ENCODE data around the gene DCAF17.
"Not testable (repeated sequence)": the region's sequence is repeated elsewhere in the genome, so short reads cannot be mapped to it uniquely, and the experiment has no call there.

The DCAF17 gene

DNA sequence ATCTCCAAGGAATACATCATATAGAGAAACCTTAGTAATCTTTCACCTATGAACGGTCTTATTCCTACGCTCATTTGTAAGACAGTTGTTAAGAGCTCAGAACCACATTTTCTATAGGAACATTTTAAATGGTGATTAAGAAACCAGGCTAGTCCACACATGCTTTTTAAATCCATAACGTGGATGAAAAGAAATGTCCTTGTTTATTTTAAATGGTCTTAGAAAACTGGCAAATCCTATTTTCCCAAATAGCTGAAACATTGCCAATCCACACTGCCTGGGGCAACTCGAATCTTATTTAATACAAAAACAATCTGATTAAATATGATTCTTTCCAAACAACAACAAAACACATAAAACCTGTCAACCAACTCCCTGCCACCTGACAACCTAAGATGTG, 23.9 kb upstream of the DCAF17 start:
- peaks cover 0 to 12% (median 4%) of the 10 kb centered on the region in 4 donors for H3K4me1 ChIP-seq
- H3K4me3 ChIP-seq, result no peak overlapping the region
- TF ChIP-seq, protein P1, sequence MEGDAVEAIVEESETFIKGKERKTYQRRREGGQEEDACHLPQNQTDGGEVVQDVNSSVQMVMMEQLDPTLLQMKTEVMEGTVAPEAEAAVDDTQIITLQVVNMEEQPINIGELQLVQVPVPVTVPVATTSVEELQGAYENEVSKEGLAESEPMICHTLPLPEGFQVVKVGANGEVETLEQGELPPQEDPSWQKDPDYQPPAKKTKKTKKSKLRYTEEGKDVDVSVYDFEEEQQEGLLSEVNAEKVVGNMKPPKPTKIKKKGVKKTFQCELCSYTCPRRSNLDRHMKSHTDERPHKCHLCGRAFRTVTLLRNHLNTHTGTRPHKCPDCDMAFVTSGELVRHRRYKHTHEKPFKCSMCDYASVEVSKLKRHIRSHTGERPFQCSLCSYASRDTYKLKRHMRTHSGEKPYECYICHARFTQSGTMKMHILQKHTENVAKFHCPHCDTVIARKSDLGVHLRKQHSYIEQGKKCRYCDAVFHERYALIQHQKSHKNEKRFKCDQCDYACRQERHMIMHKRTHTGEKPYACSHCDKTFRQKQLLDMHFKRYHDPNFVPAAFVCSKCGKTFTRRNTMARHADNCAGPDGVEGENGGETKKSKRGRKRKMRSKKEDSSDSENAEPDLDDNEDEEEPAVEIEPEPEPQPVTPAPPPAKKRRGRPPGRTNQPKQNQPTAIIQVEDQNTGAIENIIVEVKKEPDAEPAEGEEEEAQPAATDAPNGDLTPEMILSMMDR (IDR thresholded peaks at IDR 0.05), result no peak
- H3K9me3 ChIP-seq, result no peaks in the 10 kb centered on the region
- no peaks in the 10 kb centered on the region for H3K36me3 ChIP-seq
- DNase-seq, result no peak
- no peaks in the 10 kb centered on the region for H3K27me3 ChIP-seq
- H3K27ac ChIP-seq, result no peak overlapping the region
- intact Hi-C loops (cut with DNase I; ENCODE audit: low total_unique reads), result no loop called here

DNA sequence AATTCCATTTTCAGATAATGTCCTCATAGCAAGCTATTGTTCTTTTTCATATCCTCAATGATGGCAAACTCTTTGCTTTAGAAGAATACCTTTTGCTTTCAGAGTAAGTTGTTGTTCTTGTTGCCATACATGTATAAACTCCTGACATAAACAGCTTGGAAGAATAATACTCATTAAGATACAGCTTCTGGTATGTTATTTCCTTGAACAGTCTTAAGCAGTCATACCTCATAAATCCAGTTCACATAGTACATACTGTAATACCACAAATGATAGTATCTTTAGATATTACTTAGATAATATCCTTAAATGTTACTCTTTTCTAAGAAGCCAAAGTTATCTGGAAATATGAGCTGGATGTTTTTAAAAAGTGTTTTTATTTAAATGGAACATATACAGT, 23.4 kb upstream of the DCAF17 start:
- intact Hi-C loops (cut with DNase I; ENCODE audit: low total_unique reads), result no loop called here
- no peak overlapping the region for H3K27ac ChIP-seq

DNA sequence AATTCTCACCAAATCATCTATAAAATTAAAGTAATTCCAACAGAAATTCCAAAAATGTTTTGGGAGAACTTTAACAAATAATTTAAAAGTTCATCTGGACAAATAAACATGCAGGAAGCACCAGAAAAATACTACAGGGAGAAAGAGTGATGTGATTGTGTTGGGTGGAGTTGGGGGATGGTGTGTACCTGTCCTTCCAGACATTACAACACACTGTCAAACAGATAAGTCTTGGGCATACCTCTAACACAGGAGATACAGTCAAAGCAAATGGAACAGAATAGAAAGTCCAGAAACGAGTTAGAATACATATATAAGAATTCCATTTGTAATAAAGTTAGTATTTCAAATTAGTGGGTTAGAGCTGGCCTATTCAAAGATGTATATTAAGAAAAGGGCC, 22.8 kb upstream of the DCAF17 start:
- Histone ChIP-seq H3K4me1 (peaks cover 0 to 16% (median 4%) of the 10 kb centered on the region in 4 donors), H3K36me3 (no peaks in the 10 kb centered on the region), H3K9me3 (no peaks in the 10 kb centered on the region), H3K27ac (no peak overlapping the region), H3K4me3 (no peak overlapping the region), H3K27me3 (no peaks in the 10 kb centered on the region)
- no peak for DNase-seq
- TF ChIP-seq, protein P1 (IDR thresholded peaks at IDR 0.05), result no peak
- intact Hi-C loops (cut with DNase I; ENCODE audit: low total_unique reads), result no loop called here

More for the DNA sequence above, 23.4 kb upstream of the DCAF17 start:
- Histone ChIP-seq H3K4me1 (peaks cover 0 to 13% (median 4%) of the 10 kb centered on the region in 4 donors), H3K27me3 (no peaks in the 10 kb centered on the region), H3K9me3 (no peaks in the 10 kb centered on the region), H3K4me3 (no peak overlapping the region), H3K36me3 (no peaks in the 10 kb centered on the region)
- no peak for DNase-seq
- TF ChIP-seq, protein P1 (IDR thresholded peaks at IDR 0.05), result no peak

DNA sequence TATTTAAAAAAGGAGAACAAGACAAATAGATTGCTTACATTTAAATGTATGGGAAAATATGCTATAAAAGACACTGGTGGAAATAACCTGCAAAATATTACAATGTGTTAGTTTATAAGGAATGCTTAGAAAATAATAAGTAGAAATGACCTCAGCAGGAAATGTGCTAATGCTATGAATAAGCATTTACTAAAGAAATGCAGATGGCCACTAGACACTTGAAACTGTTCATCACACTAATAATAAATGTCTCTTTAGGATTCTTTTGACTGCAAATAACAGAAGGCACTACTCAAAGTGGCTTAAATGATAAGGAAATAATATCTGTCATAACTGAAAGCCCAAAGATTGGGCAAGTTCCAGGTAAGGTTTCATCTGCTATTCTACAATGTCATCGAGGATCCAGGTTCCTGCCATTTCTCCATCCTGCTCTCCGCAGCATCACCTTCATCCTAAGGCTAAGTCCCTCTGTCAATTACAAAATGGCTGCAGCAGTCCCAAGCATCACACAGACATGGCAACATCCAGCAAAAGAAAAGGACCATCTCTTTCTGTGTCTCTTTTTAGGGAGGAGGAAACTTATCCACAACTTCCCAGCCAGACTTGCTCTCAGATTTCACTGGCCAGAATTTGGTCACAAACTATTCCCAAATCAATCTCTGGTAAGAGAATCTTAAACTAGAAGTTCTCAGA, 22.1 kb upstream of the DCAF17 start:
- DNase-seq, result no peak

DNA sequence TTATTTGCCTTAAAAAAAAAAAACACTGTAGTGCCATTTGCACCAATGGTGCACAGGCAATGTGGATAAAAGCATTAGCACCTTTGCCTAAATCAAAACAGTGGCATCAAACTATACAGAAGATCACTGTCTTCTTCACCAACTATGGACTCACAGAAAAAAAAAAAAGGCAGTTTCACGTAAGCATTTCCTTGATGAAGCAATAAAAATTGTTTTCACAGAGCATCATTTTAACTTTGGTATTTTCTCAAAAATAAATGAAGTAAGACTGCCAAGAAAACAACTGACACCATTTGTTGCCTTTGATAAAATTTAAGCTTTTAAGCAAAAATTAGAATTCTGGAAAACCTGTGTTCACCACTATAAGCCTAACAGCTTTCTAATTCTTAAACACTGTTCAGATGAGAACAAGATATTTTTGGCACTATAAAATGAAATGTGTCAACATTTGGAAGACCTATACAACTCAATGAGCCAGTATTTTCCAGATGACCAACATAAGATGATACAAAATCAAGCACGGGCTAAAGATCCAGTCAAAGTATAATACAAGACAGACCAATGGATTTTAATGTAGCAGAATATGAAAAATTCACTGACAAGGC, 21.4 kb upstream of the DCAF17 start:
- Histone ChIP-seq H3K4me1 (peaks cover 0 to 16% (median 4%) of the 10 kb centered on the region in 4 donors), H3K36me3 (no peaks in the 10 kb centered on the region), H3K27me3 (no peaks in the 10 kb centered on the region), H3K27ac (no peak overlapping the region), H3K4me3 (no peak overlapping the region), H3K9me3 (no peaks in the 10 kb centered on the region)
- intact Hi-C loops (cut with DNase I; ENCODE audit: low total_unique reads), result no loop called here
- TF ChIP-seq, protein P1 (IDR thresholded peaks at IDR 0.05), result no peak
- DNase-seq, result no peak

More for the DNA sequence above, 22.1 kb upstream of the DCAF17 start:
- Histone ChIP-seq H3K27ac (no peak overlapping the region), H3K4me3 (no peak overlapping the region), H3K27me3 (no peaks in the 10 kb centered on the region), H3K36me3 (no peaks in the 10 kb centered on the region), H3K9me3 (no peaks in the 10 kb centered on the region), H3K4me1 (peaks cover 0 to 16% (median 4%) of the 10 kb centered on the region in 4 donors)
- TF ChIP-seq, protein P1 (IDR thresholded peaks at IDR 0.05), result no peak
- intact Hi-C loops (cut with DNase I; ENCODE audit: low total_unique reads), result no loop called here

DNA sequence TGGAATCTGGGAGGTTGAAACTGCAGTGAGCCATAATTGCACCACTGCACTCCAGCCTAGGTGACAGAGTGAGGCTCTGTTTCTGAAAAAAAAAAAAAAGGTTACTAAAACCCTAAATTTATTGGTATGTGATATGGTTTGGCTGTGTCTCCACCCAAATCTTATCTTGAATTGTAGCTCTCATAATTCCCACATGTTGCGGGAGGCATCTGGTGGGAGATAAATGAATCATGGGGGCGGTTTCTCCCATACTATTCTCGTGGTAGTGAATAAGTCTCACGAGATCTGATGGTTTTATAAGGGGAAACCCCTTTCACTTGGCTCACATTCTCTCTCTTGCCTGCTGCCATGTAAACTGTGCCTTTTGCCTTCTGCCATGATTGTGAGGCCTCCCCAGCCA, 19.4 kb upstream of the DCAF17 start:
- not testable (repeated sequence) for H3K4me3 ChIP-seq, H3K9me3 ChIP-seq, H3K27ac ChIP-seq, H3K36me3 ChIP-seq, H3K27me3 ChIP-seq, DNase-seq
- intact Hi-C loops (cut with DNase I; ENCODE audit: low total_unique reads), result loop anchor here (5.0 kb wide), 1 partner anchor 252 kb away; the partner anchor contains the start of gene TLK1
- peaks cover 0 to 13% (median 4%) of the 10 kb centered on the region in 4 donors for H3K4me1 ChIP-seq
